ENCODE data around the gene AUH. TPM values are rescaled to one million over a fixed set of nuclear protein-coding genes. Genes with fewer than 3 reads are reported as not detected.
A peak's percentile ranks its signal among the peaks of the same experiment; 100 is the strongest.

Gene AUH
- total RNA-seq, 1 donor, result 19.6 TPM

DNA sequence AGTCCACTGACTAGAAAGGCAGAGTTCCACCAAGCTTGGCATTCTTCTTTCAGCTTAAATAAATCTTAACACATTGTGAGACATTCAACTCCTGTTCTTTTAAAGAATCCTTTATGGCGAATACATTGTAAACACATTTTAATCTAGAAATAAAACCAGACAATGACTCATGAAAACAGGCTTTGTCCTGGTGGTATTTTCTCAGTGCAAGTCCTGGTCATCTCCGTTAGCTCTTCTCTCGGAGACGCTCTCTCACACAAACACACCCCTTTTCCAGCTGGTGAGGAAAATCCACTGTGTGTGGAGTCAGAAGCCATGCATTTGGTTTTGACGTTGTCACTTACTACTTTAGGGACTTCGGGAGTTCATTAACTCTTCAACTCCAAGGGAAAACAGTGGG lies 140.4 kb downstream of the AUH start:
- no peak for DNase-seq (ENCODE audit: low read depth)
- no peak overlapping the region for H3K4me3 ChIP-seq (ENCODE audit: low read depth, low read length)
- TF ChIP-seq, protein P1, sequence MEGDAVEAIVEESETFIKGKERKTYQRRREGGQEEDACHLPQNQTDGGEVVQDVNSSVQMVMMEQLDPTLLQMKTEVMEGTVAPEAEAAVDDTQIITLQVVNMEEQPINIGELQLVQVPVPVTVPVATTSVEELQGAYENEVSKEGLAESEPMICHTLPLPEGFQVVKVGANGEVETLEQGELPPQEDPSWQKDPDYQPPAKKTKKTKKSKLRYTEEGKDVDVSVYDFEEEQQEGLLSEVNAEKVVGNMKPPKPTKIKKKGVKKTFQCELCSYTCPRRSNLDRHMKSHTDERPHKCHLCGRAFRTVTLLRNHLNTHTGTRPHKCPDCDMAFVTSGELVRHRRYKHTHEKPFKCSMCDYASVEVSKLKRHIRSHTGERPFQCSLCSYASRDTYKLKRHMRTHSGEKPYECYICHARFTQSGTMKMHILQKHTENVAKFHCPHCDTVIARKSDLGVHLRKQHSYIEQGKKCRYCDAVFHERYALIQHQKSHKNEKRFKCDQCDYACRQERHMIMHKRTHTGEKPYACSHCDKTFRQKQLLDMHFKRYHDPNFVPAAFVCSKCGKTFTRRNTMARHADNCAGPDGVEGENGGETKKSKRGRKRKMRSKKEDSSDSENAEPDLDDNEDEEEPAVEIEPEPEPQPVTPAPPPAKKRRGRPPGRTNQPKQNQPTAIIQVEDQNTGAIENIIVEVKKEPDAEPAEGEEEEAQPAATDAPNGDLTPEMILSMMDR (IDR thresholded peaks at IDR 0.05; ENCODE audit: insufficient read depth, low read length), result no peak

DNA sequence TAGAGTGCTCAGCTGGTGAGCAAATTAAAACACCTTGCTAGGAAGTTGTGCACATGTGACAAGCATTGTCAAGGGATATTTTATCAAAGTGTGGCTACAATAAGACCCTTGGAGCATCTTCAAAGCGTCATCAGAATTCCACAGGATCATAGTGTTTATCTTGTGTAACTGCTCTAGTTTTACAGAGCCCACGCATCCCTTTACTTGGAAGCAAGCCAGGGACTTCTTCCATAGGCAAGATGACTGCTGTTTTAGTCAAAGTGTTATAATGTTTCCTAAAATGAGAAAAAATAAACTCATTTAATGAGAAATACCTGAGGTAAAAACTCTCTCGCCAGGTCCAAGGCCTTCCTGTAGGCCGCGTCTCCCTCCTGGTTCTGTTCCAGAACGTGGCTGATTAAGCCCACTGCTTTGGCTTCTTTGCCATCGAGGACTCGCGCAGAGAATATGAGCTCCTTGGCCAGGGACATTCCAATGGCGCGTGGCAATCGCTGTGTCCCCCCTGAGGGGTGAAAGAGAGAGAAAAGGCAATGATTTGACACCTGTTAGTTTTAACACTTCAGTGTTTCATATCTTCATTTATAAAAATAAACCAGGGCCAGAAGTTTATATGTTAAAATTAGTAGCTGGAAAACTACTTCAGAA lies 141.1 kb downstream of the AUH start:
- H3K4me3 ChIP-seq (ENCODE audit: low read depth, low read length), result no peak overlapping the region
- peak; percentile 23 for DNase-seq (ENCODE audit: low read depth)
- TF ChIP-seq, protein P1 (IDR thresholded peaks at IDR 0.05; ENCODE audit: insufficient read depth, low read length), result no peak

DNA sequence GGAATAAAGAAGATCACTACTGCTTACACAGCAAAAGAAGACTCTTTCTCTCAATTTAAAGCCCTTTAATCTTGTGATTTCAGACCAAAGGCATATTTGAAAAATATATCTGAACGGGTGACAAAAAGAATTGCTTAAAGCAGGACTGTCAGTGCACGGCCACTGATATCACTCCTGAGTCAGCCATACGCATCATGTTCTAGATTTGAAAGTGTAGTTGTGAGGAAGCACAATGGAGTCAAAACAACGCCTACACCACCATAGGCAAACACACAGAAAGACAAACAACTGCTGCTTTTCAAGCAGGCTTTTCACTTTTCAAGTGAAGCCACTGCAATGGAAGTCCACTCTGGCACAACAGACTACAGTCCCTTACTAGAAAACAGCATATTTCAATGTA lies 141.7 kb downstream of the AUH start:
- TF ChIP-seq, protein P1 (IDR thresholded peaks at IDR 0.05; ENCODE audit: insufficient read depth, low read length), result no peak
- no peak for DNase-seq (ENCODE audit: low read depth)
- no peak overlapping the region for H3K4me3 ChIP-seq (ENCODE audit: low read depth, low read length)

DNA sequence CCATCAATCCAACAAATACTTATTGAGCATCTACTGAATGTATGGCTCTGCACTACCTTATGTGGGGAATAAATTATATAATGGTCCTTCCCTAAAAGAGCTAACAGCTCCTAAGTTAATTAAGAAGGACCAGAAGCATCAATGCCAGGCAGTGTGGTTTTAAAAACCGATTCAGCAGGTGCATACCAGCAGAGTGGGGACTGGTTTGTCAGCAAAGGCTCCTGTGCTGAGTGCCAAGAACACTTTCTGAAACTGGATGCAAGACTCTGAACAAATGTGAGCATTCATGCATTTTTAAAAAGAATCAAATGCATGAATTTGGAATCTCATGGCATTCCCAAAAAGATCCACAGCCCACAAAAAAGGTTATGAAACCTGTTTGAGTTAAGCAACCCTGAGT lies 142.2 kb downstream of the AUH start:
- TF ChIP-seq, protein P1 (IDR thresholded peaks at IDR 0.05; ENCODE audit: insufficient read depth, low read length), result no peak
- no peak overlapping the region for H3K4me3 ChIP-seq (ENCODE audit: low read depth, low read length)
- no peak for DNase-seq (ENCODE audit: low read depth)

DNA sequence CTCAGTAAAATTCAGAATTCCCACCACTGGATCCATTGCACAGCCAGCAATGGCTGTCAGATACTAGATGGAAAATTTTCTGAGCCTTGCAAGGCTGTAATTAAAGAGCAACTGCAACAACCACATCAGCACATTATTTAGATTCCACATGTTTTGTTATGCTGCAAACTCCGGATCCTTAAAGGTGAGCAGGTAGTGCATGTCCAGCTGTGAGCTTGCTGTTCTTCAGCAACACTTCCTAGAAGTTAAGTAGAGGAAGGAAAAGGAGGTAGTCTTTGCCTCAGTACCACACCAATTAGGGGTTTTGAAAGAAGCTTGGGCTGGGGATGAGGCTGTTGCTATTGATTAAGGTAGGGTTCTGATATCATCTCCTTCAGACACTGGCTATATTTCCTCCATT lies 144.3 kb downstream of the AUH start:
- H3K4me3 ChIP-seq (ENCODE audit: low read depth, low read length), result no peak overlapping the region
- TF ChIP-seq, protein P1 (IDR thresholded peaks at IDR 0.05; ENCODE audit: insufficient read depth, low read length), result no peak
- DNase-seq (ENCODE audit: low read depth), result no peak

DNA sequence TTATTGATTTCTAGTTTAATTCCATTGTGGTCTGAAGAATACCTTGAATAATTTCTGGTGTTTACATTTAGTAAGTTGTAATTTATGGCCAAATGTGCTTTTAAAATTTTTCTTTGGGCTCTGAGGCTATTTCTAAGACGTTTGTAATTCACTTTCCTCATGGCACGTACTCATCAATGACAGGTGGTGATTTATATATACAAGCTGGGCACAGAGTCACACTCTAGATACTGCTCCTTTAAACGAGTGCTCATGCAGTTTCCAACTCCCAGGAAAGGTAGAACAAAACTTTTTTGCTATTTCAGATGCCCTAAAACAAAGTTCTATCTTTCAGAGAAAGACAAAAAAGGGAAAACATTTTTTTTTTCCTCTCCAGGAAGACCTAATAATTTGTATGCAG lies 146.9 kb downstream of the AUH start:
- TF ChIP-seq, protein P1 (IDR thresholded peaks at IDR 0.05; ENCODE audit: insufficient read depth, low read length), result no peak
- no peak for DNase-seq (ENCODE audit: low read depth)
- no peak overlapping the region for H3K4me3 ChIP-seq (ENCODE audit: low read depth, low read length)

DNA sequence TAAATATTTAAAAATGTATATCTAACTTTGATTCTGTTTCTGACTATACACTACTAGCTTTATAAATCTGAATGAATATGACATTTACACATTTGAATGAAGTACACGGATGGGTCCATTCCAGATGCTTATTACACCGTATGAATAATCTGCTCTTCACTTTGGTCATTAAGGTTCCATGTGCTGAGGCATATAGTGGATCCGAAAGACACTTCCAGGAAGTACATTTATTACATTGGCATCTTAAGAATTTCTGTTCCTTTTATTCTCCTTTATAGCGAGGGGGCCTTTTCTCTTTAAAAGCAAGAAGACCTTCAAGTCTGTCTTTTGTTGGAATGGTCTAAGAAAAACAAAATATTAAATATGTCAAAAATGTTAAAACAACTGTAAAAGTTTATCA lies 147.6 kb downstream of the AUH start:
- no peak for DNase-seq (ENCODE audit: low read depth)
- TF ChIP-seq, protein P1 (IDR thresholded peaks at IDR 0.05; ENCODE audit: insufficient read depth, low read length), result no peak
- H3K4me3 ChIP-seq (ENCODE audit: low read depth, low read length), result no peak overlapping the region
